Kasumi-1 (cell line): ENCODE data around the gene ETF1.

ENCODE experiments used
- DNase-seq, 2 experiments: peaks; one replicate each; lab custom pipeline; 2025; lab: John Stamatoyannopoulos, UW

The ETF1 gene

DNA sequence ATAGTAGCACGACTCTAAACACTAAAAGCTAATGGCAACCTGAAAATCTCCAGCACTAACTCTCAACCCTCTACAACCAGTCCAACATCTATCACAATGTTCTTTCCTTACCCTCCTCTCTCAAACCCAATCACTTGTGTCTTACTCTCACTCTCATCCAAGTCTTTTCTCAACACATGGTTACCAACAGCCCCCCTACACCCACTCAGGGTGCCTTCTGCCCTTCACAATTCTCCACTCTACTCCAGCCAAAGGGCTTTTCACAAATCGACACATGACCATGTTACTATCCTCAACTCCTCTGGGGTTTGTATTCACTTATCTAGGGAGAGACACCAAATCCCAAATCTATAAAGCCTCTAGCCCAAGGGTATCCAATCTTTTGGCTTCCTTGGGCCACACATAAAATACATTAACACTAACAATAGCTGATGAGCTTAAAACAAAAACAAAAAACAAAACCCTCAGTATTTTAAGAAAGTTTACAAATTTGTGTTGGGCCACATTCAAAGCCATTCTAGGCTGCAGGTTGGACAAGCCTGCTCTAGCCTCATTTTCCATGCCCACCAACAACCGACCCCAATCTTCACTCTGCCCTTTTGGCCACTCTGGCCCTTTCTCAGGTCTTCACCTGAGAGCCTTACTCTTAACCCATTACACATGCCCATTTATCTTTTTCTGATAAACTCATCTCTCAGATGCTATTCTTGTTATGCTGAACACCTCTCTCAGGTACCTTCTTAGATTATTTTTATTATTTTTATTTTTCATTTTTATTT lies 20.5 kb upstream of the ETF1 start:
- DNase-seq, result no peak

DNA sequence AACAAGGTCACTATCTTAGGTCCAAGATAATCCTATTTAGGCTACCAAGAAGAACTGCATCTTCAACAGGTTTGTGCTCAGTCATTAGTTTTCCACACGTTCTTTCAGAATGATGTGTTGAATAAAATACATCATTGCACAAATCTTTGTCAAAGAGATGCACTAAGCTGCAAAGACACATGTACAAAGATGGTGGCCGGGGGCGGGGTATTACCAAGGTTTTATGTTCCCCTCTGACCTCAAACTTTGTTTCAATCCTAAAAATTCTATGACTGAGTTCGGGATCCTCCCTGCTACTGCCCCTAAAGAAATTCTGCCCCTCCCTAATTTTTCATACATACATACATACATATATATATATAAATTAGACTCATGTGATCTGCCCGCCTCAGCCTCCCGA lies 17.9 kb upstream of the ETF1 start:
- no peak for DNase-seq

DNA sequence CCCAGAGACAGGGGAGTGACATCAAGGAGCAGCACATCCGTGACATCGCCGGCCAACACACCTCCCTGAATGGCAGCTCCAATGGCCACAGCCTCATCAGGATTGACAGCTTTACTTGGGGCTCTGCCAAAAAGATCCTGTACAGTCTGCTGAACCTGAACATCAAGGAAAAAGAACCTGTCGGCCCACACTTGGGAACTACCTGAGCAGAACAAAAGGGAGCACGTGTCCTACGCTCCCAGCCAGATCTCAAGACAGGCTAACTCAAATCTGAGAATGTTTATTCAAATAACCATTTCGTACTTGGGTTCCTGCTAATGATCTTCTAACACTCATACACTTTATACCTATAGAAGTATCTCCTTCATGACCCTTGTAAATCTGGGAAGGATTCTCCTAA lies 16.9 kb upstream of the ETF1 start:
- DNase-seq, result no peak

DNA sequence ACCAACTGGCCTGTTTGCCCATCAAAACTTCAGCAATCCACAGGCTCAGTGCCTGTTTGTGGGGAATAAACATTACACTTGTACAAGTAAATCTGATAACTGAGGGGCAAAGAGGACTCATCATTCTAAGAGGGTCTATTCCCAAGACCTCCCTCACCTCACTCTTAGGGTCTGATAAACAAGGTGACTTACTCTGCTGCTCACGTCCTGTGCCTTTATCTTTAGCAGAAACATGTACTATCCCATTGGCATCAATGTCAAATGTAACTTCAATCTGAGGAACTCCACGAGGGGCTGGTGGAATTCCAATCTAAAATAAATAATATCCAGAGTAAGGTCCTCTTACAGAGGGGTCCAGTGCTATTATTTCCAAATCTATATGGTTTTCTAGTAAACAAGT lies 14.6 kb upstream of the ETF1 start:
- no peak for DNase-seq

DNA sequence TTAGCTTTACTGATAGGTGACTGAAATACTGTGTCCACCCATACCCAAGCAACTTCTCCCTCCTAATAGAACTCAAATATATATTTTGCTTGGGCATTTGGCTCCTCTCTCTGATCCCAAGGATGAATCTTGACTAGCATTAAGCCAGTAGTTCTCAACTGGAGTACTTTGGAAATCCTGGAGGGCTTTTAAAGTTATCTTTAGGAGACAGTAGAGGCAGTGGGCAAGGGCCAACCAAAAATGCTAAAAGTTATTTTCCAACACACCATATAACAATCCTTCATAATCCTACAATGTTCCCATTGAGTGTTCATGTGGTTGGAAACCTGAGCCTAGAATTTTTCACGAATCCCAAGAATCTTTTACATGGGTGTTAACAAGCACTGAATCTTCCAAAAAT lies 11.1 kb upstream of the ETF1 start:
- no peak for DNase-seq

DNA sequence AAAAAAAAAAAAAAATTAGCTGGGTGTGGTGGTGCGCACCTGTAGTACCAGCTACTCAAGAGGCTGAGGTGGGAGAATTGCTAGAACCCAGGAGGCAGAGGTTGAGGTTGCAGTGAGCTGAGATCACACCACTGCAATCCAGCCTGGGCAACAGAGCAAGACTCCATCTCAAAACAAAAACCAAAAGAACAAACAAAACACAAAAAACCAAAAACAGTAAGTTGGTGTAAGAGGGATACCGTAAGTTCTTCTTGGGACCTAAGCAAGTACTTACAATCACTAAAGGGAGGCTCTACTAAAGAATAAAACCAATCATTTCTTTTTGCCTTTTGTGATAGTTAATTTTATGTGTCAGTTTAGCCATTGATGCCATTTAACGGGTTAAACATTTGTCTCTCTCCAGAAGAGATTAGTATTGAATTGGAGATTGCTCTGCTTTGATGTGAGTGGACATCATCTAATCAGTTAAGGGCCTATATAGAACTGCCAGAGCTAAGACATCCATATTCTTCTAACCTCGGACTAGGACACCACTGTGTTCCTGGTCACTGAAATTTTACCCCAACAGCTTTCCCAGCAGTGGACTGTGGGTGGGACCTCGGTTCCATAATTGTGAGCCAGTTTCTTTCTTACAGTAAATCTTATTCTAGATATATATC lies 10.5 kb upstream of the ETF1 start:
- DNase-seq, result no peak

DNA sequence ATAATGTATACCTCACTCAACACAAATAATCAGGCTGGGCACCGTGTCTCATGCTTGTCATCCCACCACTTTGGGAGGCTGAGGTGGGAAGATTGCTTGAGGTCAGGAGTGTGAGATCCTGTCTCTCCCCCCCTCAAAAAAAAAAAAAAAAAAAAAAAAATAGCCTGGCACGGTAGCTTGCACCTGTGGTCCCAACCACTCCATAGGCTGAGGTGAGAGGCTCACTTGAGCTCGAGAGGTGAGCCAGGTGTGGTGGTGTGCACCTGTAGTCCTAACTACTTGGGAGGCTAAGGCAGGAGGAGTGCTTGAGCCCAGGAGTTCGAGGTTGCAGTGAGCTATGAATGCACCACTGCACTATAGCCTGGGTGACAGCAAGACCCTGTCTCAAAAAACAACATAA lies 9.6 kb upstream of the ETF1 start:
- no peak for DNase-seq

DNA sequence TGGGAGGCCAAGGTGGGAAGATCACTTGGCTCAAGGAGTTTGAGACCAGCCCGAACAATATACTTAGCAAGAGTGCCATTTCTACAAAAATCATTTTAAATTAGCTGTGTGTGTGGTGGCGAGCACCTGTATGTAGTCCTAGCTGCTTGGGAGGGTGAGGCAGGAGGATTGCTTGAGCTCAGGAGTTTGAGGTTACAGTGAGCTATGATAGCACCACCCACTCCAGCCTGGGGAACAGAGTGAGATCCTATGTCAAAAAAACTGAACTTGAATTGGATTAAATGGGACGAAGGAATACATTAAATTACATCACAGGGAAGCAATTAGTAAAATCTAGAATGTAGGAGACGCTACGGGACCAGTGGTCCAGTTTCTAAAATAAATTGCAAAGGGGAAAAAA lies 6.4 kb upstream of the ETF1 start:
- DNase-seq, result no peak

DNA sequence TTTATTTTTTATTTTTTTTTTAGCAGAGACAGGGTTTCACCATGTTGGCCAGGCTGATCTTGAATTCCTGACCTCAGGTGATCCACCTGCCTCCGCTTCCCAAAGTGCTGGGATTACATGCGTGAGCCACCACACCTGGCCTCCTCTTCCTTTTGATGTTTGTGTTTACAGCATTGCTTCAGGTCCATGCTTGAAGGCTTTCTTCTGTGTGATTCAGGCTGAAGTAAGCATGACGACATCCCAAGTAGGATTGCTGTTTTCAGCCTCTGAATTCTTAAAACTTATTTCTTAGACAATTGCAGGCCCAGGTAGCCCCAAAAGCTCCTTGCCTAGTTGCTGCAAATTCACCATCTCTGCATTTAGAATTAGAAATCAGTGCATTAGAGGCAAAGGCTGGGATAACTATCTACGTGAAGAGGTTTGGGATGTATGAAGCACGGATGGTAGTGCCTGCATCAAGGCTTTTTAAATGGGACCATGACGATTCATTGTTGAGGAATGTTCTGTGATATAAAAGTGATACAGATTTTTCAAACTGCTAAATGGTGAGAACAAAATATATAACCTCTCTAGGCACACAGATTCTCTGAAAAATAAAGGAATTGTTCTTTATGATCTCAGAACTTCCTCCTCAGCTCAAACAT lies 3.0 kb upstream of the ETF1 start:
- no peak for DNase-seq

DNA sequence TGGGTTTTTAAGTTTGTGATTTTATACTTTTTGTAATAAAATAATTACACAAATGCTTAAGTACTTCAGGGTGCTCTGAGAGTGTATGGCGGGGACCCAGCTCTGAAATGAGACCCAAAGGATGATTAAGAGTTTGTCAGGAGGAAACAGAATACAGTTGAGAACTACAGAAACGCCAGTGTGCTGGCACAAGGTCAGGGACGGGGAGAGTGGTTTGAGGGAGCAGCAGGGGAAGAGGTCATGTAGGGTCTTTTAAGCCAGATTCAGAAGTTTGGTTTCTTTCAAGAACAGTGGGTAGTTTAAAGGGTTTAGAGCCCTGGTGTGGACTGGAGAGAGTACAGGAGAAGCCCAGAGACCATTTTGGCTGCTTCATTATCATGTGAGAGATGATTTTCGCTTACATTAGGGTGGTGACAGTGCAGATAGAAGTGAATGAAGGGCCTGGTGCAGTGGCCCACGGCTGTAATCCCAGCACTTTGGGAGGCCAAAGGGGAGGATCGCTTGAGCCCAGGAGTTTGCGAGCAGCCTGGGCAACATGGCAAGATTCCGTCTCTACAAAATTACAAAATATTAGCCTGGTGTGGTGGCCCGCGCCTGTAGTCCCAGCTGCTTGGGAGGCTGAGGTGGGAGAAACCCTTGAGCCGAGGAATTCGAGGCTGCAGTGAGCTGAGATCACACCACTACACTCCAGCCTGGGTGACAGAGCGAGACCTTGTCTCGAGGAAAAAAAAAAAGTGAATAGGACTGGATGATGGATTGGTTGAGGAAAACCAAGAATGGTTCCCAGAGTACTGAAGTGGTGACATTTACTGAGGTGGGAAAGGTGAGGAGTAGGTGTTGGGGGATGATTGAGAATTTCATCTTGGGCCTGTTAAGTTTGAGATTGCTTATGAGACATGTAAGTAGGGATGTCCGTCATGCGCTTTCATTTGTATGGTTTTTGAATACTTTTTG lies 1.4 kb upstream of the ETF1 start:
- peak in 1 of 2 experiments; percentile 35 for DNase-seq

DNA sequence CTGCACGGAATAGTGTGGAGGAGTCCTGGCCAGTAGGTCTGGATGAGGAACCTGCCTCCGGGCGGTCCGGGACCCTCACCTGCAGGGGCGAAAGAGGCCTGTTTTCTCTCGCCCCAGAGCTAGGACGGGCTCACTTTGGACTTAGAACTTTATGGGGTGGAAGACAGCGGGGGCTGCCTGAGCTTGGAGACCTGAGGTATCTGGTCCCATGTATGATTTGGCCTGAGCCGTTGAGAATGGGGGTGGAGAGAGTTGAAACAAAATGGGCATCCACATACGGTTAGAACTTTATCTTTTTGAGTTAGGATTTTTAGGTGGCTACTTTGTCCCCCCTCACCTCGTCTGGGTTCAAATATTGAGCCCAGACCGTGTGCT lies 681 bp upstream of the ETF1 start:
- DNase-seq, result no peak

DNA sequence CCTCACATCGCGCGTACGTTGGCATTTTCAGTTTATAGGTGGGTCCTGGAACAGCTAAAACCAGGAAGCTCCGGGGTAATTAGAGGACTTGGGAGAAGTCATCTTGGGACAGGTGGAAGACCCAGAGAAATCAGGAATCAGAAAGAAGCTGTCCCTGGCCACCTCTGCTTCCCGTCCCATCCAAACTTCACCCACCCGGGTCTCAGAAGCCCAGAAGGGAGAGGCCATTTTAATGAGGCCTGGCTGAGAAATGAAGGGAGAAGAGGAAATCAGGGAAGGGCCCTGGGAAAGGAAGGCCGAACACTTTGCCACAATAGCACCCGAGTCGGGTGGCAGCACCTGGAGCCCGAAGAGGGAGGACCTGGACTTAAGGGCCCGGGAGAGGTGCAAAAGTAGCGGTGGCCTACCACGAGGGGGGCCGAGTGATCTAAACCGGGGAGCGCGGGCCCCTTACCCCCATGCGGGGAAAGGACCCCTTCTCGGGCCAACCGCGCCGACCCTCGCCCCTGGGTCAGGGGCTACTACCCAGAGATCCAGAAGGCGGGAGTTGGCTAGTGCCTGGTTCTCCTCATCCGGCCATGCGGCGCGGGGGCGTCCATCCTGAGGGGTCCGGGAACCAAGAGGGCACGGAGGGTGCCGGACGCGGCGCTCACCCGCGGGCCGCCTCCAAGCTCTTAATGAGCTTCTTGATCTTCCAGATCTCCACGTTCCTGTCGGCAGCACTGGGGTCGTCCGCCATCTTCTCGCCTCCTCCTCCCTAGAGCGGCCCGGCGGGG lies 668 bp downstream of the ETF1 start:
- DNase-seq, result no peak

DNA sequence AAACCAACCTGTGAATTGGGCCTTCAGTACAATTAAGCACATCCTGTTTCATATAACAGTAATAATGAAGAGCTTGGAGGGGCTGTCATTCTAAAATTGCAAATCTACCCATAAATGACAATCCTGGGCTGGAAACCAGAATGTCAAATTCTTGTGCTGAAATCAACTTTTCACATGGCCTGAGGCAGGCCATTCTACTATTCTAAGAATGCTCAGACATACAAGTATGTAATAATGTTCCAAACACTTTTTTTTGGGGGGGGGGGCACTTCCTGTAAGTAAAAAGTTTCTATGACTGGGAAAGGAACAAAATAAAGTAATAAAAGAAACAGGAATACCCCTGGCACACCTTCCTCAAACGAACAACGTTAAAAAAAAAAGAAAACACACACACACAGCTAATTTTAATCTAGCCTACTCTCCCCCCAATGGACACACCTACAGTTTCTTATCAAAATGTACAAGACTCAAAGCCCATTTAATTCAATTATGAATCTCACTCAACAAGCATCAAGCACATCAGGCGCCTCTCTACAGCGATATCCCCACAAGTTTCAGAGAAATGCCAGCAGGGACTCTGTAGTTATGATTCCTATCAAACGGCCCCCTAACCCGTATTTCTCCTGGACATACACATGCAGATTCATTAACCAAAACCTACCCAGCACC lies 1.4 kb downstream of the ETF1 start:
- no peak for DNase-seq

DNA sequence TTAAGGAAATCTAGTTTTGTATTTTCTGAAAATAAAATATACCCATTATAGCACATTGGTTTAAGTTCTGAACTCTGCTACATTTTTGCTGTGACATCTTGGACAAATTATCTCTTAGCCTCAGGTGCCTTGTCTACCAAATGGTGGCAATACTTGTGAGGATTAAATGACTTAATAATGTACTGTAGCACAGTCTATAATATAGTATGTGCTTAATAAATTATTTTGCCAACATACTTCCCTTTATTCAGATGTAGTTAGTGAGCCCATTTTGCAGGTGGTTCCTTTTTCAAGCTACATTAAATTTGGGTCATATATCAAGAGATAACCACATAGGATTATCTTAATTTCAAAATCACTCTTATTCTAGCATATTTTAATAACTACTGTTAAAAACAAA lies 3.2 kb downstream of the ETF1 start:
- DNase-seq, result no peak

DNA sequence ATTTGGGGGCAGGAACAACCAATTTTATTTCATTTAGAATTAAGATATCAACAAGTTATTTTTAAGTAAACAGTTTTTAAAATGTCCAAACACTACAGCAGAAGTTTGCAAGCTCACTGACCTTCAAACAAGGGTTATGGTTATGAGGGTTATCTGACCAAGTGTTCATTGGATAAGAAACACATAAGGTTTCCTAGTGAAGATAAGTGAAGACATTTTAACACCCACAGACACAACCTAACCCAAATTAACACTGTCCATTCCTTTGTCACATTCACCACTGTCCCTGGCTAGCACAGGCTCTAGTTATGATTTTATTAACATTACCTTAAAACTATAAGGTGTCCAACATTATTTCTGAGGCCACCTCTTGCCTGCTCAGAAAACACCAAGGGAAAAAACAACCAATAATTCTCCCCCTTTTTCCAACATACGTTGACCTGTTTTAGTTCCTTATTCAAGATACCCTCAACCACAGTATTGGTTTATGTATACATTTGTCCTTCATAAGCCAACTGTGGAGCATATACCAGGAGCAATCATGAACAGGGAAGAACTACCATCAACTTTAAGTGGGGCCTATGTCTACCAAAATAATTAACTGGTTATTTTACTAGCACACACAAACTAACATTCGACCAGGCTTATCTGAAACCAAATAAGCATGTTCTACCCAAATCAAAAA lies 4.0 kb downstream of the ETF1 start:
- DNase-seq, result no peak

DNA sequence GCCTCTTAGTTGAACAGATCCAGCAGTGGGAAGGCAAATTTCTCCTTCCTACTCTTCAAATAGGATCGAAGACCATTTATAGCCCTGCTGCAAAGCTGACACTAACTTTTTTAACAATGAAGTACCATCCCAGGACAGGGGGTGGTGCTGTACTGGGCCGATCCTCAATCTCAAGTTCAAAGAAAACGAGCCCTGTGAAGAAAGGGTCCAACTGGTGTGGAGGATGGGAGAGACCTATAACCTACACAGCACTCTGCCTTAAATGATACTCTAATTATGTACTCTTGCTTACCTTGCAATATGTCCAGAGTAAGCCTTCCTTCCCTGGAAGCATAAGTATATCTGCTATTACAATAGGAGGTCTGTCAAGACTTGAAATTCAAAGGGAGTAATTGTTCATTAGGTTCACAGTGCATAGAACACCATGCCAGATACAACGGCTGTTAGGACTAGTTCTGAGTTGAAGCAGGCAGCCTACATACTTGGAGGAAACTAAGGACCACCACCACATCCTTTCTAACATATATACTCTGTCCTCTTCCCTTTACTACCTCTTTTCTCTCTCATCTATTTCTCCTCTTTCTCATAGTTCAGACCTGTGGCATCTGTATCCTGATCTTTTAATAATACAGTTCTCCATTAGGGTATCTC lies 6.2 kb downstream of the ETF1 start:
- DNase-seq, result peak; percentile 42 to 69

DNA sequence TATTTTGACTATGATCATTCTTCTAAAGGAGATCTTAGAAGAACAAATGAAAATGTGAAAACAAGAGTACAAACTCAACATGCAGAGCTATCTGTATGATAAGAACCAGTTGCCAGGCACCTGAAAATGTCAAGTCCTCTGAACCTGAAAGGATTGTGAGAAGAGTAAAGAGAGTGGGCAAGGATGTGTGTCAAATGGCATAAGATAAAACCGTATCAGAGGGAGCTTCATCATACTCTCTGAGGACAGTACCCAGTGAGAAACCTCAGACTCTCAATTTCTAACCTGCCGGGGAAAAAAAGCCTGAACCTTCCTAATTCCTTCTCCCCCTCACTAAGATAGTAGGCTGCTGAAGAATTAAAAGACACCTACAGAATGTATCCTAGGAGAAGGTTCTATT lies 6.8 kb downstream of the ETF1 start:
- no peak for DNase-seq

DNA sequence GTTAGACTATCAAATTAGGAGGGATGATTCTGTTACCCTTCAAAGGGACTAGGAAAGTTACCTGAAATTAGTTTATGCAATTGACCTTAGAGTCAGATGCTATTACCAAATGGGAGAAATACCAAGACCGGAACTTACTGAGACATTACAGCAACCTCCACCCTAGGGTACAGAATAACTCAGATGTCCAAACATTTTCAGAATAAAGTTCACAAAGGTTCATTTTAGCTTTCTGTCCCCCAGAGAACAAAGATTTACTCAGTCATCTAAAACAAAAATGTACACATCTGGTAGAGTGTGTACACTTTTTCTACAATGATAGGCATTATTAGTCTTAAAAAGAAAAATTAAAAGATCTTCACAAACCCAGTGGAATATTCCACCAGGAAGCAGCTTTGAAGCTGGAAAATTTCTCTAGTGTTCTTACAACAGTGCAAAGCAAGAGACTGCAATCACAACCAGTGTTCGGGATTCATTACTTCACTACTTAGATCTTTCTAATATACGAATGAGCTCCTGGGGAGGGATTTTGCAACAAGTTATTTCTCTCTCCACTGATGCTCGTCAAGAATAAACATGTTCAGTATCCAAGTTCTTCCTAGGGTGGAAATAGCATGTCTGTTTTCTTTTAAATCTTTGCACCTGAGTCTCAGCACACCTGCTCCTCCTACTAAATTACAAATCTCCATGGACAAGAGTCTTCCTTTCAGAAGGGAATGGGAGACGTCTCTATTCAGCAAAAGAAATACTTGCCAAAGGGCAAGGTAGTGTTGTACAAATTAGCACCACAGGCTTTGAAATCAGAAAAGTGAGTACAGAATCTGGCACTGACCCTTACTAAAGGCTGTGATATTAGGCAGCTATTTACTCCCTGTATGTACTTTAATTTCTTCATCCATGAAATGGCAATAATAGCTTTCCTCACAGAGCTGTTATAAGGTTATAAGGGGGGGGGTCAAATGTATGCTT lies 8.8 kb downstream of the ETF1 start:
- DNase-seq, result no peak

DNA sequence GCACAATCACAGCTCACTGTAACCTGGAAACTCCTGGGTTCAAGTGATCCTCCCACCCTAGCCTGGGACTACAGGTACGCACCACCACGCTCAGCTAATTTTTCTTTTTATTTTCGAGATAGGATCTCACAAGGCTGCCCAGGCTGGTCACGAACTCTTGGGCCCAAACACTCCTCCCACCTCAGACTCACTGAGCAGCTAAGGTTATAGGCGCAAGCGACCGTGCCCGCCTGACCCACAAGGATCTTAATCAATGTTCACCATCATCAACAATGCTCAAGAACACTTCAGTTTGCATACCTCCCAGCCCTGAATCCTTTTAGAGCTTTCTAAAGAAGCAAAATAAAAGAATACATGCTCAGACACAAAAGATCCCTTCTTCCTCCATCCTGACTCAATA lies 13.2 kb downstream of the ETF1 start:
- DNase-seq, result no peak
